HepG2 (cell line): ENCODE measurements around the gene WBP2NL. TPM values are rescaled to one million over a fixed set of nuclear protein-coding genes. Genes with fewer than 3 reads are reported as not detected.

ENCODE experiments used
- ELF1 ChIP-seq: sonication (generic); formaldehyde crosslinking; IDR thresholded peaks from 2 replicates; pipeline ENCODE4 v1.4.0; 2020; ENCODE audit warnings: missing genetic modification reagents
- HDAC1 ChIP-seq: sonication (generic); formaldehyde crosslinking; IDR thresholded peaks from 2 replicates; pipeline ENCODE4 v1.5.1; 2020; ENCODE audit warnings: mild to moderate bottlenecking, missing genetic modification reagents
- HNF4G ChIP-seq, 2 experiments: sonication (generic) in 1 of 2; formaldehyde crosslinking in 1 of 2; IDR thresholded peaks; 2 replicates each; pipeline versions ENCODE4 v1.4.0 to v1.6.1; 2011 to 2020; ENCODE audit warnings: borderline replicate concordance in 2 of 2, low read depth in 2 of 2, mild to moderate bottlenecking in 2 of 2, low read length in 1 of 2, missing genetic modification reagents in 1 of 2, moderate library complexity in 1 of 2
- IKZF4 ChIP-seq: sonication (generic); formaldehyde crosslinking; IDR thresholded peaks from 2 replicates; pipeline ENCODE4 v1.5.1; 2020; ENCODE audit warnings: borderline replicate concordance, mild to moderate bottlenecking, low read depth, missing genetic modification reagents; ENCODE audit errors: not compliant biosample characterization
- NCOA2 ChIP-seq: sonication (generic); formaldehyde crosslinking; IDR thresholded peaks from 2 replicates; pipeline ENCODE4 v1.8.0; 2022; ENCODE audit warnings: inconsistent platforms
- NR2F6 ChIP-seq, 2 experiments: IDR thresholded peaks; 2 replicates each; pipeline ENCODE4 v1.6.1; 2016; ENCODE audit warnings: antibody characterized with exemption in 1 of 2, mild to moderate bottlenecking in 1 of 2
- PAX8 ChIP-seq: sonication (generic); formaldehyde crosslinking; IDR thresholded peaks from 2 replicates; pipeline ENCODE4 v1.8.0; 2022; ENCODE audit warnings: mild to moderate bottlenecking, missing genetic modification reagents, borderline replicate concordance
- PHF20 ChIP-seq: sonication (generic); formaldehyde crosslinking; IDR thresholded peaks from 2 replicates; pipeline ENCODE4 v1.5.0; 2020; ENCODE audit warnings: mild to moderate bottlenecking, missing genetic modification reagents
- SP2 ChIP-seq: sonication (generic); formaldehyde crosslinking; IDR thresholded peaks from 2 replicates; pipeline ENCODE4 v1.5.1; 2020; ENCODE audit warnings: mild to moderate bottlenecking, missing genetic modification reagents
- ZC3H4 ChIP-seq: sonication (generic); formaldehyde crosslinking; IDR thresholded peaks from 2 replicates; pipeline ENCODE4 v1.4.0; 2020; ENCODE audit warnings: missing genetic modification reagents, borderline replicate concordance
- ZNF251 ChIP-seq: sonication (generic); formaldehyde crosslinking; IDR thresholded peaks from 2 replicates; pipeline ENCODE4 v1.9.0; 2021; ENCODE audit warnings: mild to moderate bottlenecking, missing genetic modification reagents
- ZNF367 ChIP-seq: sonication (generic); formaldehyde crosslinking; IDR thresholded peaks from 2 replicates; pipeline ENCODE4 v1.4.0; 2020; ENCODE audit warnings: missing genetic modification reagents, borderline replicate concordance
- ZNF496 ChIP-seq: sonication (generic); formaldehyde crosslinking; IDR thresholded peaks from 2 replicates; pipeline ENCODE4 v1.8.1; 2023; ENCODE audit warnings: mild to moderate bottlenecking, moderate library complexity, missing genetic modification reagents; ENCODE audit not compliant: insufficient replicate concordance
- ZNF660 ChIP-seq: sonication (generic); formaldehyde crosslinking; IDR thresholded peaks from 2 replicates; pipeline ENCODE4 v1.5.1; 2020; ENCODE audit warnings: mild to moderate bottlenecking, low read depth, missing genetic modification reagents, borderline replicate concordance
- ZNF850 ChIP-seq: sonication (generic); formaldehyde crosslinking; conservative IDR thresholded peaks from 2 replicates; pipeline ENCODE4 v1.9.0; 2021; ENCODE audit warnings: mild to moderate bottlenecking, missing genetic modification reagents
- ZNF879 ChIP-seq: sonication (generic); formaldehyde crosslinking; IDR thresholded peaks from 2 replicates; pipeline ENCODE4 v1.8.1; 2023; ENCODE audit warnings: missing genetic modification reagents
- polyA plus RNA-seq, 8 experiments: library from polyadenylated mRNA; depleted of rRNA in 3 of 8; stranded (reverse) in 7 of 8; unstranded in 1 of 8; fragments of >200 nt; fragmentation: Illumina TruSeq in 4 of 8; extraction: Trizol in 4 of 8; gene quantifications; 2 replicates each; pipeline versions ENCODE4 v1.2.1 to v1.2.3, GENCODE V29; 2011 to 2016; ENCODE audit warnings: low read depth in 4 of 8, missing spikeins in 1 of 8, mixed read lengths in 1 of 8; ENCODE audit not compliant: insufficient read depth in 1 of 8
- total RNA-seq, 5 experiments: library from RNA; depleted of rRNA; stranded (reverse); fragments of >200 nt; fragmentation: Illumina TruSeq; extraction: Trizol; gene quantifications; 2 replicates each; pipeline ENCODE4 v1.2.3, GENCODE V29; 2016; ENCODE audit warnings: low read depth in 1 of 5
- TF ChIP-seq, protein P1 (sequence below), 2 experiments: sonication (generic) in 1 of 2; formaldehyde crosslinking in 1 of 2; IDR thresholded peaks; 2 replicates each; pipeline versions ENCODE4 v1.4.0 to v1.6.1; 2018 to 2020; ENCODE audit warnings: missing genetic modification reagents in 2 of 2, borderline replicate concordance in 1 of 2, low read depth in 1 of 2, mild to moderate bottlenecking in 1 of 2, missing biosample characterization in 1 of 2
- TF ChIP-seq, protein P2 (sequence below): sonication (generic); formaldehyde crosslinking; IDR thresholded peaks from 2 replicates; pipeline ENCODE4 v1.9.0; 2021; ENCODE audit warnings: missing genetic modification reagents, mild to moderate bottlenecking, borderline replicate concordance
- TF ChIP-seq, protein P3 (sequence below): sonication (generic); formaldehyde crosslinking; IDR thresholded peaks from 2 replicates; pipeline ENCODE4 v1.8.0; 2022; ENCODE audit warnings: missing genetic modification reagents, mild to moderate bottlenecking, moderate library complexity, borderline replicate concordance

WBP2NL gene
- total and polyA plus RNA-seq, 2 of the 13 experiments (the other 11 are each of a cell fraction or from before 2014, with no cell fraction given), result not detected

DNA sequence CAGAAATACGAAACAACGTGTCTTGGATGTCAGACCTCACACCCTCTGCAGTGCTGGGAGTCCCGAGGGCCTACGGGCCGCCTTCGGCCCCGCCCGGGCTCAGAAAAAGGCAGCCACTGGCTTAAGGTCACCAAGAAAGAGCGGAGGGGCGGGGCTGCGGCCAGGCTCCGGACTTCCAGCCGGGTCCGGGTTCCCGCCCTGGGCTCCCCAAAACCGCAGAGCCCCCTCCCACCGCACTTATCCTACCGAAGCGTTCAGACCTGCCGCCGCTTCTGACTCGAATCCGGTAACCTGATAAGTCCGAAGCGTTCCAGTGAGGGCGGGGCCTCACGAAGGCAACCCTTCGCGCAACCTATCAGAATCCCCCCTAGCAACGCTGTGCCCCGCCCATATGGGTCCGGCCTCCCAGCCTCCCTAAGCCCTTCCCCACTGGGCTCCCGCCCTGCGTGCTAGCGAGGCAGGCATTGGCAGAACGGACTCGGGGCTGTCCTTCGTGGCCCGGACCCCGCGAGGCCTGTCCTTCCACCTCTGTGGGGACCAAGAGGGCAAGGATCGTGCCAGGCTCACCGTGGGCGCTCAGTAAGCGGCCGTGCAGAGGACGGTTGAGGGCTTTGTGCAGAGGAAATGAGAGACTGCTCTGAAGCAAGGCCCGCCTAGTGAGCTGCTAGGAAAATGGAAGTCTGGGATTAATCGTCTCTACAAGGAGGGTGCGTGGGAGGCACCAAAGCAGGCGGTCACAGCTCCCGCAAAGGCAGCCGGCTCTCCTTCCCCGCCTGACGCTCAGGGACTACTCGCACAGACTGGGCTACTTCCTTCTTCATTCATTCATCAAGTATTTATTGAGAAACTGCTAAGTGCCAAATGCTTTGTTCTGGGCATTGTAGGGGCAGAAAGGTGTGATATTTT, 72.2 kb downstream of the WBP2NL start, which contains the start of gene NAGA (continued):
- TF ChIP-seq ZNF850 (CRISPR knock-in tag), result 0 out of 2 replicates have a peak, but pooled peaks have one; percentile 36
- TF ChIP-seq ZNF367 (CRISPR knock-in tag), result no peak; the same call in 1 of the 2 replicates
- TF ChIP-seq ZNF496 (CRISPR knock-in tag), result no peak
- TF ChIP-seq HNF4G (IDR thresholded peaks at IDR 0.05; ENCODE audit: borderline replicate concordance, low read depth, low read length), result 0 out of 2 replicates have a peak, but pooled peaks have one; percentile 4
- TF ChIP-seq HNF4G (CRISPR knock-in tag; IDR thresholded peaks at IDR 0.05; ENCODE audit: borderline replicate concordance, low read depth), result 0 out of 2 replicates have a peak, but pooled peaks have one; percentile 40
- peak; percentile 74 for TF ChIP-seq SP2 (CRISPR knock-in tag)
- peak; percentile 9; the same call in 1 of the 2 replicates for TF ChIP-seq NCOA2
- no peak for TF ChIP-seq NR2F6 (IDR thresholded peaks at IDR 0.05)
- TF ChIP-seq NR2F6 (CRISPR knock-in tag; IDR thresholded peaks at IDR 0.05), result peak; percentile 52
- TF ChIP-seq ZNF660 (CRISPR knock-in tag), result no peak; the same call in 1 of the 2 replicates
- TF ChIP-seq, protein P1, sequence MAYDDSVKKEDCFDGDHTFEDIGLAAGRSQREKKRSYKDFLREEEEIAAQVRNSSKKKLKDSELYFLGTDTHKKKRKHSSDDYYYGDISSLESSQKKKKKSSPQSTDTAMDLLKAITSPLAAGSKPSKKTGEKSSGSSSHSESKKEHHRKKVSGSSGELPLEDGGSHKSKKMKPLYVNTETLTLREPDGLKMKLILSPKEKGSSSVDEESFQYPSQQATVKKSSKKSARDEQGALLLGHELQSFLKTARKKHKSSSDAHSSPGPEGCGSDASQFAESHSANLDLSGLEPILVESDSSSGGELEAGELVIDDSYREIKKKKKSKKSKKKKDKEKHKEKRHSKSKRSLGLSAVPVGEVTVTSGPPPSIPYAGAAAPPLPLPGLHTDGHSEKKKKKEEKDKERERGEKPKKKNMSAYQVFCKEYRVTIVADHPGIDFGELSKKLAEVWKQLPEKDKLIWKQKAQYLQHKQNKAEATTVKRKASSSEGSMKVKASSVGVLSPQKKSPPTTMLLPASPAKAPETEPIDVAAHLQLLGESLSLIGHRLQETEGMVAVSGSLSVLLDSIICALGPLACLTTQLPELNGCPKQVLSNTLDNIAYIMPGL (CRISPR knock-in tag; IDR thresholded peaks at IDR 0.05; ENCODE audit: borderline replicate concordance in 1 of 2, low read depth in 1 of 2), result peak in 1 of 2 experiments; percentile 67; a peak in 1 of 4 replicates
- TF ChIP-seq IKZF4 (CRISPR knock-in tag), result peak; percentile 58
- TF ChIP-seq ZC3H4 (CRISPR knock-in tag), result 0 out of 2 replicates have a peak, but pooled peaks have one; percentile 36
- peak; percentile 77; the same call in 1 of the 2 replicates for TF ChIP-seq ZNF251 (CRISPR knock-in tag)
- TF ChIP-seq, protein P2, sequence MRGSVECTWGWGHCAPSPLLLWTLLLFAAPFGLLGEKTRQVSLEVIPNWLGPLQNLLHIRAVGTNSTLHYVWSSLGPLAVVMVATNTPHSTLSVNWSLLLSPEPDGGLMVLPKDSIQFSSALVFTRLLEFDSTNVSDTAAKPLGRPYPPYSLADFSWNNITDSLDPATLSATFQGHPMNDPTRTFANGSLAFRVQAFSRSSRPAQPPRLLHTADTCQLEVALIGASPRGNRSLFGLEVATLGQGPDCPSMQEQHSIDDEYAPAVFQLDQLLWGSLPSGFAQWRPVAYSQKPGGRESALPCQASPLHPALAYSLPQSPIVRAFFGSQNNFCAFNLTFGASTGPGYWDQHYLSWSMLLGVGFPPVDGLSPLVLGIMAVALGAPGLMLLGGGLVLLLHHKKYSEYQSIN (CRISPR knock-in tag), result no peak
- TF ChIP-seq ELF1, result peak; percentile 70
- TF ChIP-seq PHF20 (CRISPR knock-in tag), result peak; percentile 71
- TF ChIP-seq ZNF879 (CRISPR knock-in tag), result peak; percentile 92; the same call in 1 of the 2 replicates
- TF ChIP-seq, protein P3, sequence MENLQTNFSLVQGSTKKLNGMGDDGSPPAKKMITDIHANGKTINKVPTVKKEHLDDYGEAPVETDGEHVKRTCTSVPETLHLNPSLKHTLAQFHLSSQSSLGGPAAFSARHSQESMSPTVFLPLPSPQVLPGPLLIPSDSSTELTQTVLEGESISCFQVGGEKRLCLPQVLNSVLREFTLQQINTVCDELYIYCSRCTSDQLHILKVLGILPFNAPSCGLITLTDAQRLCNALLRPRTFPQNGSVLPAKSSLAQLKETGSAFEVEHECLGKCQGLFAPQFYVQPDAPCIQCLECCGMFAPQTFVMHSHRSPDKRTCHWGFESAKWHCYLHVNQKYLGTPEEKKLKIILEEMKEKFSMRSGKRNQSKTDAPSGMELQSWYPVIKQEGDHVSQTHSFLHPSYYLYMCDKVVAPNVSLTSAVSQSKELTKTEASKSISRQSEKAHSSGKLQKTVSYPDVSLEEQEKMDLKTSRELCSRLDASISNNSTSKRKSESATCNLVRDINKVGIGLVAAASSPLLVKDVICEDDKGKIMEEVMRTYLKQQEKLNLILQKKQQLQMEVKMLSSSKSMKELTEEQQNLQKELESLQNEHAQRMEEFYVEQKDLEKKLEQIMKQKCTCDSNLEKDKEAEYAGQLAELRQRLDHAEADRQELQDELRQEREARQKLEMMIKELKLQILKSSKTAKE (CRISPR knock-in tag), result peak; percentile 44; the same call in 1 of the 2 replicates
- TF ChIP-seq PAX8, result peak; percentile 90; the same call in 1 of the 2 replicates
- peak; percentile 95 for TF ChIP-seq HDAC1 (CRISPR knock-in tag)
